Measurements from ENCODE around the gene MTHFD1L. TPM values are rescaled to one million over a fixed set of nuclear protein-coding genes. Genes with fewer than 3 reads are reported as not detected.

Gene MTHFD1L
- total and polyA plus RNA-seq, 11 donors = 1.1 to 13.2 (median 4.2) TPM

DNA sequence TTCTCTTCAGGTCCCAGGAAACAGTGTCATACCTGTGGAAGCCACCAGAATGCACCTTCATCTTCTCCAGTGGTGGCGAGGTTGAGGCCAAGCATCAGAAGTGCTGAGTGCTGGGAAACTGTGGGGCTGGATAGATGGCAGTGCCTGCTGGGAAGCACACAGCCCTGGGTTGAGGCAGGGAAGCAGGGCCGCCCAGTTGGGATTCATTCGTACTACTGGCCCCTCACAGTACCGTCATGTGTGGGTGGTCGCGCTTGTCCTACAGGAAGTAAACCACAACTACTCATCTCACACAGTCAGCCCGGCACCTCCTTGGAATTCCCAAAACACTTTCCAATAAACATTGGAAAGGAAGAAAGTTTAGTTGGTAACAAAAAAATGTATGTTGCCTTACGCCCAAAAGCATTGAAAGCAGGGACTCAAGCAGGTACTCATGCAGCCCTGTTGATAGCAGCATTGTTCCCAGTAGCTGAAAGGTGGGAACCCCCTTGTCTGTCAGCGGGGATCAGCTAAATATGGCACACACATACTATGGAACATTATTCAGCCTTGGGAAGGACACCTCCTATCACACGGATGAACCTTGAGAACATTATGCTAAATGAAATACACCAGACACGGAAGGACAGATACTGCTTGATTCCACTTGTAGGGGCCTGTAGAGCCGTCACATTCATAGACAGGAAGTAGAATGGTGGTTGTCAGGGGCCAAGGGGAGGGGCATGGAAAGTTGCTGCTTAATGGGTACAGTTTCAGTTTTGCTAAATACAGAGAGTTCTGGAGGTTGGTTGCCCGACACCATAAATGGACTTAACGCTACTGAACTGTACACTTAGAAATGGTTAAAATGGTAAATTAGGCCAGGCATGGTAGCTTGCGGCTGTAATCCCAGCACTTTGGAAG is 162.7 kb downstream of the MTHFD1L start:
- no peak overlapping the region for H3K27ac ChIP-seq
- no peaks in the 10 kb centered on the region for H3K9me3 ChIP-seq
- H3K4me1 ChIP-seq = no peaks in the 10 kb centered on the region
- no peak for DNase-seq
- no peak for ATAC-seq
- intact Hi-C loops (cut with DNase I) = loop anchor here in 1 of 10 donors (5.0 kb wide), 1 partner anchor 44 kb away; no protein-coding TSS in a partner anchor
- WGBS, 4 donors = 92 to 98% (median 96%) methylated on average over 14 to 15 of the region's 15 CpGs
- no peak overlapping the region for H3K4me3 ChIP-seq
- no peak for TF ChIP-seq POLR2A (IDR thresholded peaks at IDR 0.05)
- TF ChIP-seq, protein P1, sequence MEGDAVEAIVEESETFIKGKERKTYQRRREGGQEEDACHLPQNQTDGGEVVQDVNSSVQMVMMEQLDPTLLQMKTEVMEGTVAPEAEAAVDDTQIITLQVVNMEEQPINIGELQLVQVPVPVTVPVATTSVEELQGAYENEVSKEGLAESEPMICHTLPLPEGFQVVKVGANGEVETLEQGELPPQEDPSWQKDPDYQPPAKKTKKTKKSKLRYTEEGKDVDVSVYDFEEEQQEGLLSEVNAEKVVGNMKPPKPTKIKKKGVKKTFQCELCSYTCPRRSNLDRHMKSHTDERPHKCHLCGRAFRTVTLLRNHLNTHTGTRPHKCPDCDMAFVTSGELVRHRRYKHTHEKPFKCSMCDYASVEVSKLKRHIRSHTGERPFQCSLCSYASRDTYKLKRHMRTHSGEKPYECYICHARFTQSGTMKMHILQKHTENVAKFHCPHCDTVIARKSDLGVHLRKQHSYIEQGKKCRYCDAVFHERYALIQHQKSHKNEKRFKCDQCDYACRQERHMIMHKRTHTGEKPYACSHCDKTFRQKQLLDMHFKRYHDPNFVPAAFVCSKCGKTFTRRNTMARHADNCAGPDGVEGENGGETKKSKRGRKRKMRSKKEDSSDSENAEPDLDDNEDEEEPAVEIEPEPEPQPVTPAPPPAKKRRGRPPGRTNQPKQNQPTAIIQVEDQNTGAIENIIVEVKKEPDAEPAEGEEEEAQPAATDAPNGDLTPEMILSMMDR (IDR thresholded peaks at IDR 0.05) = no peak
- no peaks in the 10 kb centered on the region for H3K36me3 ChIP-seq
- no peaks in the 10 kb centered on the region for H3K27me3 ChIP-seq

GRCh38 chr6:151029970-151030369 is 164.5 kb downstream of the MTHFD1L start:
- no peaks in the 10 kb centered on the region for H3K27me3 ChIP-seq
- TF ChIP-seq, protein P1 (IDR thresholded peaks at IDR 0.05) = no peak
- TF ChIP-seq POLR2A (IDR thresholded peaks at IDR 0.05) = no peak
- no peak for DNase-seq
- peaks cover 0 to 4% (median 0%) of the 10 kb centered on the region in 9 donors for H3K36me3 ChIP-seq
- H3K4me1 ChIP-seq = no peaks in the 10 kb centered on the region
- no peak for ATAC-seq
- no peak overlapping the region for H3K27ac ChIP-seq
- WGBS, 4 donors = 84 to 91% (median 88%) methylated on average over 5 of the region's 5 CpGs
- no peaks in the 10 kb centered on the region for H3K9me3 ChIP-seq
- no peak overlapping the region for H3K4me3 ChIP-seq
- intact Hi-C loops (cut with DNase I) = loop anchor here in 1 of 10 donors (5.0 kb wide), 1 partner anchor 42 kb away; no protein-coding TSS in a partner anchor

- WGBS, 4 donors = 96 to 99% (median 97%) methylated on average over 3 of the region's 3 CpGs
These were observed 166.5 kb downstream of the MTHFD1L start for GRCh38 chr6:151032034-151032433.

More at GRCh38 chr6:151032034-151032433, 166.5 kb downstream of the MTHFD1L start:
- peaks cover 0 to 4% (median 0%) of the 10 kb centered on the region in 9 donors for H3K36me3 ChIP-seq
- intact Hi-C loops (cut with DNase I) = no loop called here
- DNase-seq (no peak), ATAC-seq (no peak)
- H3K27me3 ChIP-seq = no peaks in the 10 kb centered on the region
- peaks cover 0 to 12% (median 6%) of the 10 kb centered on the region in 12 donors for H3K4me1 ChIP-seq
- no peaks in the 10 kb centered on the region for H3K9me3 ChIP-seq
- TF ChIP-seq POLR2A (IDR thresholded peaks at IDR 0.05) = no peak
- TF ChIP-seq, protein P1 (IDR thresholded peaks at IDR 0.05) = no peak
- H3K4me3 ChIP-seq = no peak overlapping the region
- H3K27ac ChIP-seq = no peak overlapping the region
